ENCODE data around the gene PARD3B.

DNA sequence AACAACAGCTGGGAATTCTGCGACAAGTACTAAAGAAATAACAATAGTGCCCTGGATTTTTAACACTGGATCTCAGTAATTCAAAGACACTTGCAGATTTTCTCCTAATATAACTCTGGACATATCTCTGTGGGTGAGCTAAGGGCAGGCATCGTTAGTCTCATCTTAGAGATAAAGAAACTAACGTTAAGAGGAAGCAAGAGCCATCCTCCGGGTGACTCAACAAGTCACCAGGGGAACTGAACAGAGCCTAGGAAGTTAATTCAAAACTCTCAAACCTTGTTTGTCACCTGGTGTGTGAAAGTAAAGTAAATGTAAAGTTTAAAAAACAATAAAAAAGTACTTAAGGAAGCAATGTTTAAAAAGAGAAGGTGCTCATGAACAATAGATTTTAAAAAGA lies 1095.4 kb downstream of the PARD3B start:
- TF ChIP-seq POLR2AphosphoS2 (IDR thresholded peaks at IDR 0.05; ENCODE audit: low read depth, low read length) (no peak), RB1 (IDR thresholded peaks at IDR 0.05; ENCODE audit: borderline replicate concordance) (no peak), POLR2A (IDR thresholded peaks at IDR 0.05; ENCODE audit: low read depth, low read length) (no peak), EZH2 (IDR thresholded peaks at IDR 0.05; ENCODE audit: borderline replicate concordance, control insufficient read depth, low read depth, low read length) (no peak), POU2F2 (IDR thresholded peaks at IDR 0.05; ENCODE audit: borderline replicate concordance, low read depth, low read length) (no peak), CHD4 (IDR thresholded peaks at IDR 0.05) (no peak), ESRRA (IDR thresholded peaks at IDR 0.05; ENCODE audit: low read length) (no peak), SPI1 (IDR thresholded peaks at IDR 0.05; ENCODE audit: borderline replicate concordance, insufficient read depth, low read depth, low read length) (no peak), NRF1 (conservative IDR thresholded peaks at IDR 0.05; ENCODE audit: low read depth, low read length) (no peak), PML (IDR thresholded peaks at IDR 0.05; ENCODE audit: low read length) (no peak)
- TF ChIP-seq, protein P1, sequence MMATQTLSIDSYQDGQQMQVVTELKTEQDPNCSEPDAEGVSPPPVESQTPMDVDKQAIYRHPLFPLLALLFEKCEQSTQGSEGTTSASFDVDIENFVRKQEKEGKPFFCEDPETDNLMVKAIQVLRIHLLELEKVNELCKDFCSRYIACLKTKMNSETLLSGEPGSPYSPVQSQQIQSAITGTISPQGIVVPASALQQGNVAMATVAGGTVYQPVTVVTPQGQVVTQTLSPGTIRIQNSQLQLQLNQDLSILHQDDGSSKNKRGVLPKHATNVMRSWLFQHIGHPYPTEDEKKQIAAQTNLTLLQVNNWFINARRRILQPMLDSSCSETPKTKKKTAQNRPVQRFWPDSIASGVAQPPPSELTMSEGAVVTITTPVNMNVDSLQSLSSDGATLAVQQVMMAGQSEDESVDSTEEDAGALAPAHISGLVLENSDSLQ (IDR thresholded peaks at IDR 0.05): no peak
- TF ChIP-seq, protein P2, sequence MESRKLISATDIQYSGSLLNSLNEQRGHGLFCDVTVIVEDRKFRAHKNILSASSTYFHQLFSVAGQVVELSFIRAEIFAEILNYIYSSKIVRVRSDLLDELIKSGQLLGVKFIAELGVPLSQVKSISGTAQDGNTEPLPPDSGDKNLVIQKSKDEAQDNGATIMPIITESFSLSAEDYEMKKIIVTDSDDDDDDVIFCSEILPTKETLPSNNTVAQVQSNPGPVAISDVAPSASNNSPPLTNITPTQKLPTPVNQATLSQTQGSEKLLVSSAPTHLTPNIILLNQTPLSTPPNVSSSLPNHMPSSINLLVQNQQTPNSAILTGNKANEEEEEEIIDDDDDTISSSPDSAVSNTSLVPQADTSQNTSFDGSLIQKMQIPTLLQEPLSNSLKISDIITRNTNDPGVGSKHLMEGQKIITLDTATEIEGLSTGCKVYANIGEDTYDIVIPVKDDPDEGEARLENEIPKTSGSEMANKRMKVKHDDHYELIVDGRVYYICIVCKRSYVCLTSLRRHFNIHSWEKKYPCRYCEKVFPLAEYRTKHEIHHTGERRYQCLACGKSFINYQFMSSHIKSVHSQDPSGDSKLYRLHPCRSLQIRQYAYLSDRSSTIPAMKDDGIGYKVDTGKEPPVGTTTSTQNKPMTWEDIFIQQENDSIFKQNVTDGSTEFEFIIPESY (IDR thresholded peaks at IDR 0.05): no peak
- TF ChIP-seq, protein P3, sequence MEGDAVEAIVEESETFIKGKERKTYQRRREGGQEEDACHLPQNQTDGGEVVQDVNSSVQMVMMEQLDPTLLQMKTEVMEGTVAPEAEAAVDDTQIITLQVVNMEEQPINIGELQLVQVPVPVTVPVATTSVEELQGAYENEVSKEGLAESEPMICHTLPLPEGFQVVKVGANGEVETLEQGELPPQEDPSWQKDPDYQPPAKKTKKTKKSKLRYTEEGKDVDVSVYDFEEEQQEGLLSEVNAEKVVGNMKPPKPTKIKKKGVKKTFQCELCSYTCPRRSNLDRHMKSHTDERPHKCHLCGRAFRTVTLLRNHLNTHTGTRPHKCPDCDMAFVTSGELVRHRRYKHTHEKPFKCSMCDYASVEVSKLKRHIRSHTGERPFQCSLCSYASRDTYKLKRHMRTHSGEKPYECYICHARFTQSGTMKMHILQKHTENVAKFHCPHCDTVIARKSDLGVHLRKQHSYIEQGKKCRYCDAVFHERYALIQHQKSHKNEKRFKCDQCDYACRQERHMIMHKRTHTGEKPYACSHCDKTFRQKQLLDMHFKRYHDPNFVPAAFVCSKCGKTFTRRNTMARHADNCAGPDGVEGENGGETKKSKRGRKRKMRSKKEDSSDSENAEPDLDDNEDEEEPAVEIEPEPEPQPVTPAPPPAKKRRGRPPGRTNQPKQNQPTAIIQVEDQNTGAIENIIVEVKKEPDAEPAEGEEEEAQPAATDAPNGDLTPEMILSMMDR (IDR thresholded peaks at IDR 0.05 in 2 of 3, conservative IDR thresholded peaks at IDR 0.05 in 1 of 3; ENCODE audit: control insufficient read depth in 2 of 3, extremely low read depth in 1 of 3, insufficient read depth in 1 of 3, low read depth in 3 of 3, low read length in 3 of 3): no peak
- TF ChIP-seq, protein P4, sequence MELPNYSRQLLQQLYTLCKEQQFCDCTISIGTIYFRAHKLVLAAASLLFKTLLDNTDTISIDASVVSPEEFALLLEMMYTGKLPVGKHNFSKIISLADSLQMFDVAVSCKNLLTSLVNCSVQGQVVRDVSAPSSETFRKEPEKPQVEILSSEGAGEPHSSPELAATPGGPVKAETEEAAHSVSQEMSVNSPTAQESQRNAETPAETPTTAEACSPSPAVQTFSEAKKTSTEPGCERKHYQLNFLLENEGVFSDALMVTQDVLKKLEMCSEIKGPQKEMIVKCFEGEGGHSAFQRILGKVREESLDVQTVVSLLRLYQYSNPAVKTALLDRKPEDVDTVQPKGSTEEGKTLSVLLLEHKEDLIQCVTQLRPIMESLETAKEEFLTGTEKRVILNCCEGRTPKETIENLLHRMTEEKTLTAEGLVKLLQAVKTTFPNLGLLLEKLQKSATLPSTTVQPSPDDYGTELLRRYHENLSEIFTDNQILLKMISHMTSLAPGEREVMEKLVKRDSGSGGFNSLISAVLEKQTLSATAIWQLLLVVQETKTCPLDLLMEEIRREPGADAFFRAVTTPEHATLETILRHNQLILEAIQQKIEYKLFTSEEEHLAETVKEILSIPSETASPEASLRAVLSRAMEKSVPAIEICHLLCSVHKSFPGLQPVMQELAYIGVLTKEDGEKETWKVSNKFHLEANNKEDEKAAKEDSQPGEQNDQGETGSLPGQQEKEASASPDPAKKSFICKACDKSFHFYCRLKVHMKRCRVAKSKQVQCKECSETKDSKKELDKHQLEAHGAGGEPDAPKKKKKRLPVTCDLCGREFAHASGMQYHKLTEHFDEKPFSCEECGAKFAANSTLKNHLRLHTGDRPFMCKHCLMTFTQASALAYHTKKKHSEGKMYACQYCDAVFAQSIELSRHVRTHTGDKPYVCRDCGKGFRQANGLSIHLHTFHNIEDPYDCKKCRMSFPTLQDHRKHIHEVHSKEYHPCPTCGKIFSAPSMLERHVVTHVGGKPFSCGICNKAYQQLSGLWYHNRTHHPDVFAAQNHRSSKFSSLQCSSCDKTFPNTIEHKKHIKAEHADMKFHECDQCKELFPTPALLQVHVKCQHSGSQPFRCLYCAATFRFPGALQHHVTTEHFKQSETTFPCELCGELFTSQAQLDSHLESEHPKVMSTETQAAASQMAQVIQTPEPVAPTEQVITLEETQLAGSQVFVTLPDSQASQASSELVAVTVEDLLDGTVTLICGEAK (IDR thresholded peaks at IDR 0.05; ENCODE audit: borderline replicate concordance): no peak
